Measurements from ENCODE around the gene KCTD7.
"Not testable (repeated sequence)": the region's sequence is repeated elsewhere in the genome, so short reads cannot be mapped to it uniquely, and the experiment has no call there.

The KCTD7 gene

GRCh38 chr7:66628361-66629221 lies at the start of gene KCTD7:
Gene KCTD7, plus strand, starts transcription at chr7:66628881. Its CDS starts 184 bp downstream, at chr7:66629065.
- peak; percentile 86 for DNase-seq

DNA sequence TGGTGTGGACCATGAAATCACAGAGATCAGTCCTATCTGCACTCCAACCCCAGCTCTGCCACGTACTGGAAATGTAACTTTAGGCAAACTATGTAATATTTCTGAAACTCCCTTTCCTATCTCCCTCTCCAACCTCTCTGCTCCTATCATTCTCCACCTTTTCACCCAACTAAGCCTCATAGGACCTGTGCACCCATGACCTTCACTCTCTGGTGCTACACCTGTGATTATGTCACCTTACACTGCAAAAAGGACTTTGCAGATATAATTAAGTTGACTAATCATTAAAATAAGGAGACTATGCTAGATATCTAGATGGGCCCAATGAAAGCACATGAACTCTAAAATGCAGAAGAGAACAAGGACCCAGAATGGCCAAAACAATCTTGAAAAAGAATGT lies 48.3 kb upstream of the KCTD7 start:
- not testable (repeated sequence) for DNase-seq

DNA sequence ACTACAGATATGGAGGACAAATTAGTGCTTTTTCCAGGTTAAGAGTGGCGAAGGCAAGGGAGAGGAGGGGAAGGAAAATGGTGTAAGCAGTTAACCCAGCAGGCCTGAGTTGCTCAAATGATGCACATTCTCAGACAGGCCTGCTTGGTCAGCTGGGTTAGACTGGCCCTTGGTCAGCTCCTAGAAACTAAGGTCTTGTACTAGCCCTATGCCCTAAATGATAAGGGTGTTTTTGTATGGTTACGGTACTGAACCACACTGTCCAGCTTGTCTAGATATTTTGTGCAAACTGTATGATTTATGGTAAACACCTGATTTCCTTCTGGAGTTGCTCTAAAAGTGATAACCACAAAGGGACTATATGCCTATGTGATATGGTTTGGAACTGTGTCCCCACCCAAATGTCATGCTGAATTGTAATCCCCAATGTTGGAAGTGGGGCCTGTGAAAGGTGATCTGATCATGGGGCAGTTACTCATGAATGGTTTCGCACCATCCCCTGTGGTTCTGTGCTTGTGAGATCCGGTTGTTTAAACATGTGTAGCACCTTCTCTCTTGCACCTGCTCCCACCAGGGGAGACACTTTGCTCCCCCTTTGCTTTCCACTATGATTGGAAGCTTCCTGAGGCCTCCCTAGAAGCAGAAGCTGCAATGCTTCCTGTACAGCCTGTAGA lies 45.7 kb upstream of the KCTD7 start:
- not testable (repeated sequence) for DNase-seq

GRCh38 chr7:66583490-66584110 lies 45.1 kb upstream of the KCTD7 start:
- DNase-seq: no peak

DNA sequence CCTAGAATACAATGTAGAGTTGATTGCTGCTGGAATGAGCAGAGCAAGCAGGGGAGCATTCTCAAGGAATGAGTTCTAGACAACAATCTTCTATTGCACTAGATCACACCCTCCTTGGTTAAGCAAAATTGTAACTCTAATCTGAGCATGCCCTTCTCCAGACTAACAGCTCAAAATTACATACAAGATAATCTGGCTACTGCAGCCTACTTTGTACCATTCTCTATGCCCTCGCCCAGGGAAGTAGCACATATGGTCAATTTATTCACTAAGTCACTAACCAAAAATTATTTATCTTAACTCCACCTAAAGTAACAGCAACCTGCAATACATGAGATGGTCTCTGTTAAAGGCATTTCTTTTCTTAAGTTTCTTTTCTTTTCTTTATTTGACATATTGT lies 42.5 kb upstream of the KCTD7 start:
- DNase-seq: no peak

- not testable (repeated sequence) for DNase-seq
Observed at GRCh38 chr7:66588226-66588625, 40.5 kb upstream of the KCTD7 start.

DNA sequence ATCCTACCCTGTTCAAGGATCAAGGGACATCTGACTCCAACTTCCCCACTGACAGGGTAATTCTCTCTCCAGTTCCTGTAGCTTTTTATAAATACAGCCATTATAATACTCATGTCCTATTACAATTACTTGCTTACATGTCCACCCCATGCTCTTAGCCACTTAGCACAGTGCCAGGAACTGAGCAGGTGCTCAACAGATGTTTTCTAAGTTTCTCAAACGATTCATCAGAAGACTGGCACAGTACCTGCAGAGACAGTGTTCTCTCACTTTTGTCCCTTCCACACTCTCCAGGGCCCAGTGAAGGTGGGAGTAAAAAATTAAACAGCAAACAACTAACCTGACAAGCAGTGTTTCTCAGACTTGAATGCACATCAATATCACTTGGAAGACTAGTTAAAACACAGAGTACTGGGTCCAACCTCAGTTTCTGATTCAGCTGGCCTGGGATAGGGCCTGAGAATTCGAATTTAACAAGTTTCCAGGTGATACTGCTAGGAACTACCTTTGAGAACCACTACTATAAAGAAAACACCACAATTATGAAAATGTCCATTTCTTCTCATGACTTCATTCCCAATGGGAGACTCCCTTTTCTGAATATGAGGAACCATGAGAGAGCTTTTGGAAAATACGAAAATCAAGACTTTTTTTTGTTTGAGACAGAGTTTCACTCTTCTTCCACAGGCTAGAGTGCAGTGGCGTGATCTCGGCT lies 39.7 kb upstream of the KCTD7 start:
- DNase-seq: not testable (repeated sequence)

DNA sequence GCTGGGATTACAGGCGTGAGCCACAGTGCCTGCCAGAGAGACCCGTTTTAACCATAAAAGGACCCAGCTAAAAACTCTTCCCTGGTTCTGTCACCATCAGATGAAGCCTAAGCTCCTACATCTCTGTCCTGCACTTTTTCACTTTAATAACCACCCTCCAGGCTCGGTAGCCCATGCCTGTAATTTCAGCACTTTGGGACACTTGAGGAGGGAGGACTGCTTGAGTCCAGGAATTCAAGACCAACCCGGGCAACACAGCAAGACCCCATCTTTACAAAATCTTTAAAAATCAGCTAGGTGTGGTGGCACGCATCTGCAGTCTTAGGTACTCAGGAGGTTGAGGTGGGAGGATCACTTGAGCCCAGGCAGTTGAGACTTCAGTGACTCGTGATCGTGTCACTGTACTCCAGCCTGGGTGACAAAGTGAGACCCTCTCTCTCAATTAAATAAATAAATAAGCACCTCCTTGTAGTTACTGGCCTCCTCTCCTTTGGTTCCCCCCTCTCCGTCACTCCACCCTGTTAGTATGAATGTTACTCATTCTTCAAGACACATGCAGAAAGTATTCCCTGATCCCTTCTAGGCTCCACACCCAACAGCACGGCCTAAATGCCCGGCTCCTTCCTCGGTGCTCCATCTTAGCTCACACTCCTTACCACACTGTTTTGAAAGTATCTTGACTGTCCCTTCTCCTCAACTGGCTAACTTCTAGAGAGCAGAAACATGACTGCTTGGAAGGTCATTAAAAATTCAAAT lies 38.2 kb upstream of the KCTD7 start:
- not testable (repeated sequence) for DNase-seq

DNA sequence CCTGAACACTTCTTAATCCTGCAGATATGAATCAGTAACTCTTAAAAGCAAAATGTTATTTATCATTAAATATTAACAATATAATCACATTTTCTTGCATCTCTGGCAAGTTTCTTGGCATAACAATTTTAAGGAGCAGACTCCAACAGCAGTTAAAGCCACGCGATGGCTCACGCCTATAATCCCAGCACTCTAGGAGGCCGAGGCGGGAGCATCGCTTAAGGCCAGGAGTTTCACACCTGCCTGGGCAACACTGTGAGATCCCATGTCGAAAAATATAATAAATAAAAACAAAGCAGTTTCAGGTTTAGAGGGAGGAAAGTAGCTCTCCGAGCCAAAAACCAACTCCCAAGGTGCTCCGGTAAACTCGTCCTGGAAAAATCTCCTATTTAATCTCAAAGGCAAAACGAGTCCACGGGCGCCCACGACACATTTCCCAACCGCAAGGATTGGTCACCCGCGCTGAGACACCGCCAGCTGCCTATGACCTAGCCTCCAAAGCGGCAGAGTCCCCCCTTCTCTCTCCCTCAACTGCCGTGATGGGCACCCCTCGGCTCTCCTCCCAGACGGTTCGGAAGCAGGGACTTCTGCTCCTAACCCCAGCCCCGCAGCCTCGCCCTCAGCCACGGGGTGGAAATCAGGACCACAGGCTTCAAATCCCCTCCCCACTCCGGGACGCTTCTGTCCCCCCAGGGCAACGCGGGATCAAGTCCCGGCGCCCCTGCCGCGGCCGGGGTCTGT lies 37.5 kb upstream of the KCTD7 start:
- DNase-seq: not testable (repeated sequence)

- peak; percentile 9 for DNase-seq
Observed at GRCh38 chr7:66591799-66592596, 36.7 kb upstream of the KCTD7 start.

- DNase-seq: not testable (repeated sequence)
Observed at GRCh38 chr7:66592597-66593146, 36.0 kb upstream of the KCTD7 start.

DNA sequence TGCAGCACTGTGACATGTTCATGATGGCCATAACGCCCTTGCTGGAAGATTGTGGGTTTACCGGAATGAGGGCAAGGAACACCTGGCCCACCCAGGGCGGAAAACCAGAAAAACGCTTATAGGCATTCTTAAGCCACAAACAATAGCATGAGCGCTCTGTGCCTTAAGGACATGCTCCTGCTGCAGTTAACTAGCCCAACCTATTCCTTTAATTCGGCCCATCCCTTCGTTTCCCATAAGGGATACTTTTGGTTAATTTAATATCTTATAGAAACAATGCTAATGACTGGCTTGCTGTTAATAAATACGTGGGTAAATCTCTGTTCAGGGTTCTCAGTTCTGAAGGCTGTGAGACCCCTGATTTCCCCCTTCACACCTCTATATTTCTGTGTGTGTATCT lies 34.6 kb upstream of the KCTD7 start:
- not testable (repeated sequence) for DNase-seq

GRCh38 chr7:66597461-66597860 lies 31.2 kb upstream of the KCTD7 start:
- DNase-seq: no peak

DNA sequence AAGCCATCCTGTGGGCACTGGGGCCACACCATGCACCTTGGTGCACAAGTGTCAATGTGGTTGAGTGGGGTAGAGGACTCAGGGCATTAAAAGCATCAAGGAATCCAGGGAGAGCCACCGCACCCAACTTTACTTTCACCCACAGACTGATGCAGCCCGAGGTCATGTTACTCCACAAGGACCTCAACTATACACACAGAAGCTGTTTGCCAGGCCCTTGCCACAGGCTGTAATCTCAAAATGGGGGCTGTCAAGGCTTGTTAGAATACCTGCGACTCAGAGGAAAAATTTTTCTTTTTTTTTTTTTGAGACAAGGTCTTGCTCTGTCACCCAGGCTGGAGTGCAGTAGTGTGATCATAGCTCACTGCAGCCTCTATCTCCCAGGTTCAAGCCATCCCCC lies 26.5 kb upstream of the KCTD7 start:
- no peak for DNase-seq

DNA sequence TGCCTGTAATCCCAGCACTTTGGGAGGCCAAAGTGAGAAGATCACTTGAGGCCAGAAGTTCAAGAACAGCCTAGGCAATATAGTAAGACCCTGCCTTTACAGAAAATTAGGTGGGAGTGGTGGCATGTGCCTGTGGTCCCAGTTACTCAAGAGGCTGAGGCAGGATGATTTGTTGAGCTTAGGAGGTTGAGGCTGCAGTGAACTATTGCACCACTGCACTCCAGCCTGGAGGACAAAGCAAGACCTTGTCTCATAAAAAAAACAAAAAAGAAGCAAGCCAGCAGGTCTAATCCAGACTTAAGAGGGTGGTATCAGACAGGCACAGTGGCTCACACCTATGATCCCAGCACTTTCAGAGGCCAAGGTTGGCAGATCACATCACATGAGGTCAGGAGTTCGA lies 24.5 kb upstream of the KCTD7 start:
- no peak for DNase-seq

DNA sequence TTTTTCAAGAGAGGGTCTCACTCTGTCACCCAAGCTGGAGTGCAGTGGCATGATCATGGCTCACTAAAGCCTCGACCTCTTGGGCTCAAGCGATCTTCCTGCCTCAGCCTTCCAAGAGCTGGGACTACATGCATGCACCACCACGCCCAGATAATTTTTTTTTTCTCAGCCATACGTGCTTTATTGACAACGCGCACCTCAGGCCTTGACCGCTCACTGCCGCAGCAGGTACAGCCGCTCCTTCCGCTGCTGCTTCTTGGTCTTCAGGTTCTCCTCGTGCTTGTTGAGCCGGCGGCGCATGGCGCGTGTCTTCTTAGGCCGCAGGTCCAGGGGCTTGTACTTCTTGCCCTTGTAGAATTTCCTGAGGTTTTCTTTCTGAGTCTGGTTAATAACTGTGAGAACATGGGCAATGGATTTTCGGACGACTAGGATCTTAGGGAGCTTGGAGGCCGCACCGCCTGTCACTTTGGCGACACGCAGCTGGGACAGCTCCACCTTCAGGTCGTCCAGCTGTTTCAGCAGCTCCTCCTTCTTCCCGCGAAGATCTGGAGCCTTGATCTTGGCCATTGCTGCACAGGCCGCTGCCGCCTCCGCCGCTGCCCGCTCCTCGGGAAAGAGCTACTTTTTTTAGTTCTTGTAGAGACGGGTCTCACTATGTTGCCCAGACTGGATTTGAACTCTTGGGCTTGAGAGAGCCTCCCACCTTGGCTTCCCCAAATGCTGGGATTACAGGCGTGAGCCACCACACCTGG lies 22.0 kb upstream of the KCTD7 start:
- not testable (repeated sequence) for DNase-seq

DNA sequence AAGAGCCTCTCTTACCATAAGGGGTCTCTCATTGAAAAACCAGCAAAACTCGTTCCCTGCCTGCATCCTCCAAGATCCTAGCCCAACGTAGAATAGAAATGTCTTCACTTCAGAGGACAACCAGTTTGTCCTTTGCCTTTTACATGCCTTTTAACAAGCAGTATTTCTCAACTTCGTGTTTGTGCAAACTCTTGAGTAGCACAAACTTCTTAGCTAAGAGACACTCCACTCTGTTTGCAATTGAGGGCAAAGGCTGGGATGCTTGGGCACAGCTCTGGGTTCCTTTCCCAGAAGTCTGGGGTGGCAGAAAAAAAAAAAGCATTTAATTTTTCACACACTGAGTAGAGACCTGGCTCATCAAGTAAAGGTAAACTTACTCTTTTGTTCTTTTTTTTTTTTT lies 19.5 kb upstream of the KCTD7 start:
- DNase-seq: no peak

DNA sequence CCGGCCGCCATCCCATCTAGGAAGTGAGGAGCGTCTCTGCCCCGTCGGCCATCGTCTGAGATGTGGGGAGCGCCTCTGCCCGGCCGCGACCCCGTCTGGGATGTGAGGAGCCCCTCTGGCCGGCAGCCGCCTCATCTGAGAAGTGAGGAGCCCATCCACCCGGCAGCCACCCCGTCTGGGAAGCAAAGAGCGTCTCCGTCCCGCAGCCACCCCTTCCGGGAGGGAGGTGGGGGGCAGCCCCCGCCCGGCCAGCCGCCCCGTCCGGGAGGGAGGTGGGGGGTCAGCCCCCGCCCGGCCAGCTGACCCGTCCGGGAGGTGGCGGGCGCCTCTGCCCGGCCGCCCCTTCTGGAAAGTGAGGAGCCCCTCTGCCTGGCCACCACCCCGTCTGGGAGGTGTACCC lies 14.1 kb upstream of the KCTD7 start:
- DNase-seq: not testable (repeated sequence)

DNA sequence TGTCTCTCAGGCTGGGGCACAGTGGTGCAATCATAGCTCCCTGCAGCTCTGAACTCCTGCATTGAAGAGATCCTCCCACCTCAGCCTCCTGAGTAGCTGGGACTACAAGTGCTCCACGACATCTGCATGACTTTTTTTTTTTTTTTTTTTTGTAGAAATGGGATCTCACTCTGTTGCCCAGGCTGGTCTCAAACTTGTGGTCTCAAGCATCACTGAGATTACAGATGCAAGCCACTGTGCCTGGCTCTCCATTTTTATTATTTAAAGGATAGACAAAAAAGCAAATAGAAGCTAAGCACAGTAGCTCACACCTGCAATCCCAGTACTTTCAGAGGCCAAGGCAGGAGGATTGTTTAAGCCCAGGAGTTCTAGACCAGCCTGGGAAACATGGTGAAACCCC lies 13.0 kb upstream of the KCTD7 start:
- no peak for DNase-seq

DNA sequence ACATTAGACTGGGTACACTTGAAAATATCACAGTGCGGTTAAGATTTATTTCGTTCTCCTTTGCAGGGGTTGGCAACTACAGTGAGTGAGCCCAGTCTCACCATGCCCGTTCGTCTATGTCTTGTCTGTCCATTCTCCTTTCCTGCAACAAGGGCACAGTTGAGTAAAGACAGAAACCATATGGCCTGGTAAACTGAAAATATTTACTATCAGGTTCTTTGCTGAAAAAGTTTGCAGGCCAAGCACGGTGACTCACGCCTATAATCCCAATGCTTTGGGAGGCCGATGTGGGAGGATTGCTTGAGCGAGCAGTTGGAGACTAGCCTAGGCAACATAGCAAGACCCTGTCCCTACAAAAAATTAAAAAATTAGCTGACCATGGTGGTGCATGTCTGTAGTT lies 11.4 kb upstream of the KCTD7 start:
- DNase-seq: no peak

Data from NCI-H1417 treated with DMSO at 0.1 percent for 48 hours (cell line).